Fibroblast of lung (primary cell): Measurements from ENCODE around the gene POC1B. TPM values are rescaled to one million over a fixed set of nuclear protein-coding genes. Genes with fewer than 3 reads are reported as not detected.

Source experiments
- DNase-seq, 2 donors: peaks; one replicate each; pipeline versions ENCODE4 v3.0.0 to v3.0.0-alpha.2; 2010; ENCODE audit warnings: low read depth in 2 of 2
- H2AFZ ChIP-seq: 2 replicates; pipeline ENCODE4 v1.5.1; 2012; ENCODE audit warnings: low read length, control low read depth, inconsistent platforms
- H3K27ac ChIP-seq: 2 replicates; pipeline ENCODE4 v1.5.1; 2011; ENCODE audit warnings: low read length, control low read depth; ENCODE audit not compliant: insufficient read depth
- H3K27me3 ChIP-seq: 2 replicates; pipeline ENCODE4 v1.5.1; 2011; ENCODE audit warnings: mild to moderate bottlenecking, low read length; ENCODE audit not compliant: control insufficient read depth, insufficient read depth
- H3K36me3 ChIP-seq: 2 replicates; pipeline ENCODE4 v1.5.1; 2011; ENCODE audit warnings: low read length; ENCODE audit not compliant: control insufficient read depth, insufficient read depth
- H3K4me1 ChIP-seq: 2 replicates; pipeline ENCODE4 v1.5.1; 2011; ENCODE audit warnings: low read length; ENCODE audit not compliant: control insufficient read depth, insufficient read depth; ENCODE audit errors: extremely low read depth
- H3K4me2 ChIP-seq: 2 replicates; pipeline ENCODE4 v1.5.1; 2011; ENCODE audit warnings: low read length, control low read depth; ENCODE audit not compliant: insufficient read depth; ENCODE audit errors: extremely low read depth
- H3K4me3 ChIP-seq, 4 experiments: fragments of 200-600 bp in 1 of 4; sonication (generic) in 1 of 4; replicated peaks in 1 of 4; 2 replicates each; pipeline ENCODE4 v1.5.1; 2011 to 2016; ENCODE audit warnings: low read length in 4 of 4, low read depth in 3 of 4, mild to moderate bottlenecking in 3 of 4, control low read depth in 2 of 4, inconsistent platforms in 1 of 4, mixed read lengths in 1 of 4; ENCODE audit not compliant: insufficient read depth in 1 of 4; ENCODE audit errors: control extremely low read depth in 1 of 4
- H3K79me2 ChIP-seq: 2 replicates; pipeline ENCODE4 v1.5.1; 2012; ENCODE audit warnings: mild to moderate bottlenecking, low read length, inconsistent platforms; ENCODE audit not compliant: control insufficient read depth, insufficient read depth
- H3K9ac ChIP-seq: 2 replicates; pipeline ENCODE4 v1.5.1; 2011; ENCODE audit warnings: mild to moderate bottlenecking, low read length, control low read depth; ENCODE audit not compliant: insufficient read depth
- H3K9me3 ChIP-seq: 2 replicates; pipeline ENCODE4 v1.5.1; 2012; ENCODE audit warnings: low read depth, low read length; ENCODE audit not compliant: control insufficient read depth, insufficient read depth
- H4K20me1 ChIP-seq: 2 replicates; pipeline ENCODE4 v1.5.1; 2011; ENCODE audit warnings: low read length; ENCODE audit not compliant: control insufficient read depth, insufficient read depth; ENCODE audit errors: extremely low read depth
- CTCF ChIP-seq, 2 donors: IDR thresholded peaks in 1 of 2; conservative IDR thresholded peaks in 1 of 2; 1 replicate in 1 of 2; 2 replicates in 1 of 2; pipeline ENCODE4 v1.5.1; 2011 to 2012; ENCODE audit warnings: low read length in 2 of 2, control low read depth in 1 of 2, inconsistent platforms in 1 of 2, low read depth in 1 of 2, mild to moderate bottlenecking in 1 of 2
- EZH2 ChIP-seq: IDR thresholded peaks from 2 replicates; pipeline ENCODE4 v1.5.1; 2012; ENCODE audit warnings: low read length, control low read depth, mild to moderate bottlenecking; ENCODE audit errors: missing control alignments
- polyA plus RNA-seq, 2 donors: library from polyadenylated mRNA; depleted of rRNA in 1 of 2; stranded (reverse) in 1 of 2; unstranded in 1 of 2; fragments of >200 nt; gene quantifications; 2 replicates each; pipeline ENCODE4 v1.2.1, GENCODE V29; 2011 to 2012; ENCODE audit warnings: missing spikeins in 1 of 2
- total RNA-seq: library from RNA; depleted of rRNA; stranded (reverse); fragments of >200 nt; gene quantifications from 2 replicates; pipeline ENCODE4 v1.2.1, GENCODE V29; 2014

POC1B gene
- total and polyA plus RNA-seq, 2 donors (not counting 1 experiment from before 2014, with no cell fraction given) = 10.2 to 16.7 TPM

DNA sequence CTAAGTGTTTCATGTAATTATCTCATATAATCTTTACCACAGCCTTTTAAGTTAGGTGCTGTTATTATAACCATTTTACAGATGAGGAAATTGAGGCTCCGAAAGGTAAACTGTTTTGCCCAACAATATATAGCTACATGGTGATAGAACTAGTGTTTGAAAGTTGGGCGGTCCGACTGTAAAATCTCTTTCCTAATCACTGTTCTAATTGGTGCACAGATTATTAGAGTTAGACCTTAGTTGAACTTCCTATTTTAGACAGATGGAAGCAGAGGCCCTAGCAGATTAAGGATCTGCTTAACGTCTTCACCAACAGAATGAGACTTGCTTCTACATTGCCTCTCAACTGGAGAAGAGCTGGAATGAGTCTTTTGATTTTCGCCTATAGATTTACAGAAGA, 143.5 kb downstream of the POC1B start:
- Histone ChIP-seq H3K27ac (no peak overlapping the region), H3K9me3 (no peaks in the 10 kb centered on the region), H3K9ac (no peak overlapping the region), H3K4me3 (no peak overlapping the region), H3K79me2 (no peaks in the 10 kb centered on the region), H2AFZ (no peak overlapping the region), H3K4me1 (peaks cover 3% of the 10 kb centered on the region), H3K36me3 (no peaks in the 10 kb centered on the region), H3K27me3 (no peaks in the 10 kb centered on the region), H3K4me2 (no peak overlapping the region), H4K20me1 (no peaks in the 10 kb centered on the region)
- DNase-seq = no peak
- TF ChIP-seq CTCF (conservative IDR thresholded peaks at IDR 0.05 in 1 of 2, IDR thresholded peaks at IDR 0.05 in 1 of 2; ENCODE audit: low read depth in 1 of 2, low read length in 2 of 2) (no peak), EZH2 (no peak)

DNA sequence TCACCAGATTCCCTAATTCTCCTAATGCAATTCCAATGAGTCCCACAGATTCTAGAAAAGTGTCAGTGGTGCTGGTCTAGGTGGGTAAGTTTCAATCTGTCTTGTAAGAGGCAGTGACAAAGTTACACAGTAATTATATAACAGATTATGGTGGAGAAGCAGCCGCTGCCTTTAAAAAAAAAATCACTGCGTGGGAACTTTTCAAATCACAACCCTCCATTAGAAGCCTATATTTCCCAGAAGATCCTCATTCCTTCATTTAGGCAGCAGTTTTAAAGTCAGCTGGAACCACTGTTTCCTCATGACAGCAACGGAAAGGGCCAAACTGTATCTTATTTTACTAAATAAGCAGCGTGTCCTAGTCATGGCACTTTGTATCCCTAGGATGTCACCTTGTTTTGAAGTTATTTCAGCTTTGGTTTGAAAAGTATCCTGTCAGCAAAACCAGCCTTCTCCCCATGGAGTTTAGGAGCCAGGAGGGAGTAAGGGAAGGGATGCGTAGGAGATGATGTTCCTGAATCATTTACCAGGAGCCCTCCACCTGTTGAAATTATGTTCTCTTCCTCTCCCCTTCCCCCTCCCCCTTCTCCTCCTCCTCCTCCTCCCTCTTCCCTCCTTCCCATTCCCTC, 145.9 kb downstream of the POC1B start:
- Histone ChIP-seq H3K4me2 (no peak overlapping the region), H3K9me3 (no peaks in the 10 kb centered on the region), H3K79me2 (no peaks in the 10 kb centered on the region), H2AFZ (no peak overlapping the region), H4K20me1 (no peaks in the 10 kb centered on the region), H3K27me3 (no peaks in the 10 kb centered on the region), H3K4me3 (no peak overlapping the region), H3K36me3 (no peaks in the 10 kb centered on the region), H3K4me1 (peaks cover 8% of the 10 kb centered on the region), H3K27ac (no peak overlapping the region), H3K9ac (no peak overlapping the region)
- DNase-seq = no peak
- TF ChIP-seq EZH2 (no peak), CTCF (conservative IDR thresholded peaks at IDR 0.05 in 1 of 2, IDR thresholded peaks at IDR 0.05 in 1 of 2; ENCODE audit: low read depth in 1 of 2, low read length in 2 of 2) (no peak)

DNA sequence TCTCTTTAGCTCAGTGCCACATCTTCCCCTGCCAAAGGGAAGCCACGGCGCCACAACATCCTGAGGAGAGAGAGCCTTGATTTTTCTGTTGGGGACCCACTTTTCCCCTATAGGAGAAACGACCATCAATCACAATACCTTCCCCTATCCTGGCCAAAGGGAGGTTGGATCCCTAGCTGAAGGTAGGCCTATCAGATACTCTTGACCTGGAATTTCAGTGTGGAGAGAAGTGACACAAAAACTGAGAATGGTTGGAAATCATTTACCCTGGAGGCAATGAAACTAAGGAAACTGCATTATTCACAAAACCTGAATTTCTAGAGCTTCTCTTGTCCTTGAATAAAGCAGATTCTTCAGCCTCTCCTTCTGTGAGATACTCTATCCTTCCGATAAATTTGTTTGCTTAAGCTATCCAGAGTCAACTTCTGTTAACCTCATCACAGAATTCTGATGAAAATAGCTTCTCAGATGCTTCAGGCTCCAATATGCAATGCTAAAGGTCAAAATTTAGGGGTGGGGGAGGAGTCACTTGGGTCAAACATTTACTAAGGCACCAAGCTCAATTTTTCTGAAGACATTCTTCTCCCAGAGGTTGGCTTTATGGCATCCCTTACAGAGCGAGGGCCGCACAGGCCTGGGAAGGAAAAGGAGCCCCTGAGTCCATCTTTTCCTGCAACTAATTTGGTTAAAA, 146.6 kb downstream of the POC1B start:
- H4K20me1 ChIP-seq = no peaks in the 10 kb centered on the region
- H3K9me3 ChIP-seq = no peaks in the 10 kb centered on the region
- no peaks in the 10 kb centered on the region for H3K27me3 ChIP-seq
- no peak overlapping the region for H2AFZ ChIP-seq
- H3K27ac ChIP-seq = no peak overlapping the region
- peaks cover 13% of the 10 kb centered on the region for H3K4me1 ChIP-seq
- H3K36me3 ChIP-seq = no peaks in the 10 kb centered on the region
- no peak overlapping the region for H3K4me2 ChIP-seq
- no peak overlapping the region for H3K4me3 ChIP-seq
- DNase-seq = no peak
- H3K9ac ChIP-seq = no peak overlapping the region
- TF ChIP-seq CTCF (conservative IDR thresholded peaks at IDR 0.05 in 1 of 2, IDR thresholded peaks at IDR 0.05 in 1 of 2; ENCODE audit: low read depth in 1 of 2, low read length in 2 of 2) (no peak), EZH2 (no peak)
- H3K79me2 ChIP-seq = no peaks in the 10 kb centered on the region
